DOHH2 (cell line): ENCODE results near the gene TNFAIP3.

ENCODE experiments used
- H3F3A ChIP-seq: fragments of 200-600 bp; sonication (generic), shearing (Covaris generic); 2 replicates; pipeline ENCODE4 v1.6.0; 2016; ENCODE audit warnings: antibody characterized with exemption, mild to moderate bottlenecking; ENCODE audit not compliant: control insufficient read depth, insufficient read depth
- H3K27ac ChIP-seq: fragments of 200-600 bp; sonication (generic); 2 replicates; pipeline ENCODE4 v1.5.1; 2014; ENCODE audit warnings: low read depth, mild to moderate bottlenecking, low read length, moderate library complexity
- H3K27me3 ChIP-seq: fragments of 200-600 bp; sonication (generic); 2 replicates; pipeline ENCODE4 v1.6.1; 2014; ENCODE audit warnings: mild to moderate bottlenecking, low read length, mixed read lengths; ENCODE audit not compliant: control insufficient read depth
- H3K36me3 ChIP-seq: fragments of 200-600 bp; sonication (generic); 2 replicates; pipeline ENCODE4 v1.6.1; 2014; ENCODE audit warnings: mild to moderate bottlenecking, low read length, moderate library complexity, mixed read lengths; ENCODE audit not compliant: control insufficient read depth
- H3K4me1 ChIP-seq: fragments of 200-600 bp; sonication (generic); 2 replicates; pipeline ENCODE4 v1.6.1; 2014; ENCODE audit warnings: mild to moderate bottlenecking, low read length, mixed read lengths; ENCODE audit not compliant: control insufficient read depth
- H3K4me2 ChIP-seq: fragments of 200-600 bp; sonication (generic); 2 replicates; pipeline ENCODE4 v1.6.0; 2014; ENCODE audit warnings: mild to moderate bottlenecking, low read length, moderate library complexity
- H3K4me3 ChIP-seq: fragments of 200-600 bp; sonication (generic); 2 replicates; pipeline ENCODE4 v1.5.1; 2014; ENCODE audit warnings: mild to moderate bottlenecking, low read length, mixed read lengths
- H3K79me2 ChIP-seq: fragments of 200-600 bp; sonication (generic); 2 replicates; pipeline ENCODE4 v1.6.1; 2014; ENCODE audit warnings: mild to moderate bottlenecking, low read length, mixed read lengths; ENCODE audit not compliant: control insufficient read depth
- H3K9me2 ChIP-seq: fragments of 200-600 bp; sonication (generic); replicated peaks from 2 replicates; pipeline ENCODE4 v1.6.1; 2014; ENCODE audit warnings: mild to moderate bottlenecking, low read length, mixed read lengths; ENCODE audit not compliant: control insufficient read depth
- H3K9me3 ChIP-seq: fragments of 200-600 bp; sonication (generic); 2 replicates; pipeline ENCODE4 v1.6.1; 2014; ENCODE audit warnings: antibody characterized with exemption, low read length, mixed read lengths; ENCODE audit not compliant: control insufficient read depth, insufficient read depth
- H4K20me1 ChIP-seq: fragments of 200-600 bp; sonication (generic); 2 replicates; pipeline ENCODE4 v1.6.0; 2014; ENCODE audit warnings: low read depth, mild to moderate bottlenecking, antibody characterized with exemption, low read length, moderate library complexity; ENCODE audit not compliant: control insufficient read depth, insufficient read depth
- CTCF ChIP-seq: fragments of 200-600 bp; sonication (generic); IDR thresholded peaks from one replicate; pipeline ENCODE4 v1.5.1; 2014; ENCODE audit warnings: antibody characterized with exemption, mild to moderate bottlenecking, low read depth, low read length; ENCODE audit not compliant: poor library complexity, severe bottlenecking
- EZH2phosphoT487 ChIP-seq: fragments of 200-600 bp; sonication (generic); IDR thresholded peaks from 2 replicates; pipeline ENCODE4 v1.6.1; 2017; ENCODE audit warnings: borderline replicate concordance, mild to moderate bottlenecking, antibody characterized with exemption, low read length, moderate library complexity, mixed read lengths

TNFAIP3 gene

GRCh38 chr6:137894779-137895385, 27.8 kb downstream of the TNFAIP3 start:
- Histone ChIP-seq H3K4me2 (no peak overlapping the region), H3K27ac (no peak overlapping the region), H3F3A (no peaks in the 10 kb centered on the region), H3K9me2 (no peaks in the 10 kb centered on the region), H3K9me3 (no peaks in the 10 kb centered on the region), H3K27me3 (no peaks in the 10 kb centered on the region), H4K20me1 (no peaks in the 10 kb centered on the region), H3K79me2 (no peaks in the 10 kb centered on the region), H3K36me3 (no peaks in the 10 kb centered on the region), H3K4me3 (no peak overlapping the region), H3K4me1 (no peaks in the 10 kb centered on the region)
- TF ChIP-seq EZH2phosphoT487 = no peak
- TF ChIP-seq CTCF = no peak

GRCh38 chr6:137896647-137897046, 29.6 kb downstream of the TNFAIP3 start:
- no peaks in the 10 kb centered on the region for H3K4me1 ChIP-seq
- H3K36me3 ChIP-seq = no peaks in the 10 kb centered on the region
- no peaks in the 10 kb centered on the region for H3K79me2 ChIP-seq
- no peaks in the 10 kb centered on the region for H4K20me1 ChIP-seq
- H3K9me3 ChIP-seq = no peaks in the 10 kb centered on the region
- TF ChIP-seq EZH2phosphoT487 (no peak), CTCF (no peak)
- H3K9me2 ChIP-seq = no peaks in the 10 kb centered on the region
- no peaks in the 10 kb centered on the region for H3F3A ChIP-seq
- H3K27ac ChIP-seq = no peak overlapping the region
- H3K27me3 ChIP-seq = no peaks in the 10 kb centered on the region
- H3K4me3 ChIP-seq = no peak overlapping the region
- no peak overlapping the region for H3K4me2 ChIP-seq

GRCh38 chr6:137900815-137901214, 33.8 kb downstream of the TNFAIP3 start:
- H3K27me3 ChIP-seq = no peaks in the 10 kb centered on the region
- H3K4me3 ChIP-seq = no peak overlapping the region
- no peak overlapping the region for H3K27ac ChIP-seq
- H3K9me3 ChIP-seq = no peaks in the 10 kb centered on the region
- H3K79me2 ChIP-seq = no peaks in the 10 kb centered on the region
- TF ChIP-seq EZH2phosphoT487 (no peak), CTCF (no peak)
- no peaks in the 10 kb centered on the region for H4K20me1 ChIP-seq
- H3K4me2 ChIP-seq = no peak overlapping the region
- no peaks in the 10 kb centered on the region for H3K36me3 ChIP-seq
- H3F3A ChIP-seq = no peaks in the 10 kb centered on the region
- no peaks in the 10 kb centered on the region for H3K9me2 ChIP-seq
- no peaks in the 10 kb centered on the region for H3K4me1 ChIP-seq
